Measurements from ENCODE around the gene FANCC.

Gene FANCC

GRCh38 chr9:95343725-95344287 is 26.3 kb upstream of the FANCC start:
- H3K4me3 ChIP-seq (ENCODE audit: low read length) = no peak overlapping the region
- DNase-seq (ENCODE audit: low read depth) = no peak
- TF ChIP-seq, protein P1, sequence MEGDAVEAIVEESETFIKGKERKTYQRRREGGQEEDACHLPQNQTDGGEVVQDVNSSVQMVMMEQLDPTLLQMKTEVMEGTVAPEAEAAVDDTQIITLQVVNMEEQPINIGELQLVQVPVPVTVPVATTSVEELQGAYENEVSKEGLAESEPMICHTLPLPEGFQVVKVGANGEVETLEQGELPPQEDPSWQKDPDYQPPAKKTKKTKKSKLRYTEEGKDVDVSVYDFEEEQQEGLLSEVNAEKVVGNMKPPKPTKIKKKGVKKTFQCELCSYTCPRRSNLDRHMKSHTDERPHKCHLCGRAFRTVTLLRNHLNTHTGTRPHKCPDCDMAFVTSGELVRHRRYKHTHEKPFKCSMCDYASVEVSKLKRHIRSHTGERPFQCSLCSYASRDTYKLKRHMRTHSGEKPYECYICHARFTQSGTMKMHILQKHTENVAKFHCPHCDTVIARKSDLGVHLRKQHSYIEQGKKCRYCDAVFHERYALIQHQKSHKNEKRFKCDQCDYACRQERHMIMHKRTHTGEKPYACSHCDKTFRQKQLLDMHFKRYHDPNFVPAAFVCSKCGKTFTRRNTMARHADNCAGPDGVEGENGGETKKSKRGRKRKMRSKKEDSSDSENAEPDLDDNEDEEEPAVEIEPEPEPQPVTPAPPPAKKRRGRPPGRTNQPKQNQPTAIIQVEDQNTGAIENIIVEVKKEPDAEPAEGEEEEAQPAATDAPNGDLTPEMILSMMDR (IDR thresholded peaks at IDR 0.05; ENCODE audit: insufficient read depth, low read depth, low read length, missing control alignments) = no peak

DNA sequence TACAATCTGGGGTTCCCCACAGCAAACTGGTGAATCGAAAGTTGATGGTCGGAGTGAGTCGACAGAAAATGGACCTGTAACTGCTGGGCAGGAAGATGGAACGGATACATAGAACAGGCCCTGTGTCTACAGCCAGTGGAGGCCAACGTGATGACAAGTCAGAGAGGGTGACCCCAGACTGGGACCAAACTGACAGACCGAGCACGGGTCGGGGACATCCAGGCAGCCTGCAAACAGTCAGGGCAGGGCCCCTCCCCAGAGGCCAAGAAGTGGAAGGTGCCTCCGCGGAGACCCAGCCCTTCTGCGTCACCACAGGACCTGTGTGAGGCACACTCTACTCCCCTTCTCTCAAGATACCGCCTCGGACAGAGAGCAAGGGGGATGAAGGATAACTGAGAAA is 25.1 kb upstream of the FANCC start:
- no peak for DNase-seq (ENCODE audit: low read depth)
- H3K4me3 ChIP-seq (ENCODE audit: low read length) = no peak overlapping the region
- TF ChIP-seq, protein P1 (IDR thresholded peaks at IDR 0.05; ENCODE audit: insufficient read depth, low read depth, low read length, missing control alignments) = no peak

DNA sequence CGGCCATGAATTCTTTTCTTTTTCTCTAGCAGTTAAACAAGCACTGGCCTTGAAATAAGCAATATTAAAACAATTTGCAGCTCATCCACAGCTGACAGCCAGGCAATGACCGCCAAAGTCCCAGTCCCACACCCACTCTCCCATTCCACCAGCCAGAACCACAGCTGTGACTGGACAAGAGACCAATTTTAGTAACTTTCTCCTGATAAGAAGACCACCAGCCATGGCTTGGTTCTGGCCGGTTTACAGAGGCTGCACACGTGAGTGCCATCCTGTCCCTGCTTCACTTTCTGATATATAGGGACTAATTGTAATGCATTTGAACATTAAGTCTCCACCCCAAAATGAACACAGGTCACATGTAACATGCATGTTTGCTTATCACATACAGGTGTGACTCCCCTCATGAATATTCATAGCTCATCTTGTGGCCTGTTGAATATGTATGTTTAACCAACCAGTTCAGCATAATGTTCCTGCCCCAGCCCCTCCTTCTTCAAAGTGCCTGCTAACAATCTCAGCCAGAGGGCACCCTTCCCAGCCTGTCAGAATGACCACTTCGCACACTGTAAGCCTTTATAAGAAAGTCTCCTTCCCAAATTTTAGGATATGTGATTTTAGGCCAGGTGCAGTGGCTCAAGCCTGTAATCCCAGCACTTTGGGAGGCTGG is 23.9 kb upstream of the FANCC start:
- peak; percentile 13 for DNase-seq (ENCODE audit: low read depth)
- no peak overlapping the region for H3K4me3 ChIP-seq (ENCODE audit: low read length)
- TF ChIP-seq, protein P1 (IDR thresholded peaks at IDR 0.05; ENCODE audit: insufficient read depth, low read depth, low read length, missing control alignments) = peak; percentile 9

DNA sequence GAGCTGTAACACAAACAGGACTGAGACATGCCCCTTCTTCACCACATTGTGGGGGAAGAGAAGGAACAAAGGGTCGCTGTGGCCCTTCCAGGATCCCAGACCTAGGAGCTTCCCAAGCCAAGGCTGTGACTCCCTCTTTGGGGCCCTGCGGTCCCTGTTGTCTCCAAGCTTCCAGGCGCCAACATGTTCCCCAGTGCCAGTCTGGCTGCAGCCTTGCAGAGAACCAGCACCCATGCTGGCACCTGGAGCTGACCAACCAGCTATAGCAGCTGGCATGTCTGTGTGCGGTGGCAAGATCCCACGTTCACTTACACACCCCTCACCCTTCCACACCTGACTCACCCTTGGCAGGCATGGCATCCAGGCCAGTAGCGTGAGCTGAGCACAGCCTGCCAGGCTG is 20.7 kb upstream of the FANCC start:
- DNase-seq (ENCODE audit: low read depth) = no peak
- TF ChIP-seq, protein P1 (IDR thresholded peaks at IDR 0.05; ENCODE audit: insufficient read depth, low read depth, low read length, missing control alignments) = no peak
- H3K4me3 ChIP-seq (ENCODE audit: low read length) = no peak overlapping the region

DNA sequence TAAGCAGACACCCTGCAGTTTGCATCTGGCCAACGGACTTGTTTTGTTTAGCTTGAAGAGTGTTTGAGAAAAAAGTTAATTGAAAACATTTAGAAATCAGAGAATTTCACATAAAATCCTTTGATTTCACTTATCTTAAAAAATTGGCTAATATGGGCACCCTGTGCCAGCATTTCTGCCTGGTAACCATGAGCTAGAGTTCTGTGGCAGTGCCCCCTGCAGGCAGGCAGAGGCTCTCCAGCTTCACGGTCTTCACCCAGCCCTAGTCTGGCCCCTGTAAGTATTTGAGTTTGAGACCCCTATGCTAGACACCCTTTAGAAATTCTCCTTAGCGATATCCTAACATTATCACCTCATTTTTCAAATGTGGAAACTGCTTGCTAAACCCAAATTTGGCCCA is 18.8 kb upstream of the FANCC start:
- TF ChIP-seq, protein P1 (IDR thresholded peaks at IDR 0.05; ENCODE audit: insufficient read depth, low read depth, low read length, missing control alignments) = no peak
- H3K4me3 ChIP-seq (ENCODE audit: low read length) = no peak overlapping the region
- DNase-seq (ENCODE audit: low read depth) = no peak

GRCh38 chr9:95333426-95333825 is 15.9 kb upstream of the FANCC start:
- no peak overlapping the region for H3K4me3 ChIP-seq (ENCODE audit: low read length)
- no peak for DNase-seq (ENCODE audit: low read depth)
- TF ChIP-seq, protein P1 (IDR thresholded peaks at IDR 0.05; ENCODE audit: insufficient read depth, low read depth, low read length, missing control alignments) = no peak

- no peak overlapping the region for H3K4me3 ChIP-seq (ENCODE audit: low read length)
- TF ChIP-seq, protein P1 (IDR thresholded peaks at IDR 0.05; ENCODE audit: insufficient read depth, low read depth, low read length, missing control alignments) = no peak
- no peak for DNase-seq (ENCODE audit: low read depth)
Observed at GRCh38 chr9:95332860-95333259, 15.4 kb upstream of the FANCC start.
